HEK293 (cell line): ENCODE data around the gene CACNA2D3.

Experiments
- TCF7L2 ChIP-seq: IDR thresholded peaks from 2 replicates; pipeline ENCODE4 v1.6.1; 2011; ENCODE audit warnings: low read depth, mild to moderate bottlenecking, inconsistent platforms, low read length, moderate library complexity, borderline replicate concordance
- TRIM28 ChIP-seq: IDR thresholded peaks from 2 replicates; pipeline ENCODE4 v1.6.1; 2011; ENCODE audit warnings: low read length, control low read depth, borderline replicate concordance
- ZBTB21 ChIP-seq: fragments of 450-650 bp; formaldehyde crosslinking; IDR thresholded peaks from 2 replicates; pipeline ENCODE4 v1.5.1; 2017; ENCODE audit warnings: missing biosample characterization, missing genetic modification characterization
- ZNF174 ChIP-seq: fragments of 450-650 bp; formaldehyde crosslinking; IDR thresholded peaks from 2 replicates; pipeline ENCODE4 v1.5.0; 2017; ENCODE audit warnings: missing biosample characterization, mild to moderate bottlenecking, missing genetic modification characterization
- ZNF416 ChIP-seq: fragments of 450-650 bp; formaldehyde crosslinking; IDR thresholded peaks from 2 replicates; pipeline ENCODE4 v1.5.1; 2016; ENCODE audit warnings: missing biosample characterization, missing genetic modification characterization
- ZNF707 ChIP-seq: fragments of 450-650 bp; formaldehyde crosslinking; IDR thresholded peaks from 2 replicates; pipeline ENCODE4 v1.5.1; 2016; ENCODE audit warnings: missing biosample characterization, missing genetic modification characterization
- ZNF768 ChIP-seq: fragments of 450-650 bp; formaldehyde crosslinking; IDR thresholded peaks from 2 replicates; pipeline ENCODE4 v1.5.1; 2018; ENCODE audit warnings: missing biosample characterization, mild to moderate bottlenecking, missing genetic modification characterization
- ZNF777 ChIP-seq: fragments of 450-650 bp; formaldehyde crosslinking; IDR thresholded peaks from 2 replicates; pipeline ENCODE4 v1.5.1; 2017; ENCODE audit warnings: missing biosample characterization, missing genetic modification characterization, borderline replicate concordance
- TF ChIP-seq, protein P1 (sequence below): fragments of 450-650 bp; formaldehyde crosslinking; IDR thresholded peaks from 2 replicates; pipeline ENCODE4 v1.5.1; 2016; ENCODE audit warnings: missing biosample characterization, missing genetic modification characterization
- TF ChIP-seq, protein P2 (sequence below): fragments of 450-650 bp; formaldehyde crosslinking; conservative IDR thresholded peaks from 2 replicates; pipeline ENCODE4 v1.5.1; 2016; ENCODE audit warnings: low read depth, missing biosample characterization, missing genetic modification characterization
- TF ChIP-seq, protein P3 (sequence below): fragments of 450-650 bp; formaldehyde crosslinking; IDR thresholded peaks from 2 replicates; pipeline ENCODE4 v1.5.1; 2016; ENCODE audit warnings: missing biosample characterization, missing genetic modification characterization

DNA sequence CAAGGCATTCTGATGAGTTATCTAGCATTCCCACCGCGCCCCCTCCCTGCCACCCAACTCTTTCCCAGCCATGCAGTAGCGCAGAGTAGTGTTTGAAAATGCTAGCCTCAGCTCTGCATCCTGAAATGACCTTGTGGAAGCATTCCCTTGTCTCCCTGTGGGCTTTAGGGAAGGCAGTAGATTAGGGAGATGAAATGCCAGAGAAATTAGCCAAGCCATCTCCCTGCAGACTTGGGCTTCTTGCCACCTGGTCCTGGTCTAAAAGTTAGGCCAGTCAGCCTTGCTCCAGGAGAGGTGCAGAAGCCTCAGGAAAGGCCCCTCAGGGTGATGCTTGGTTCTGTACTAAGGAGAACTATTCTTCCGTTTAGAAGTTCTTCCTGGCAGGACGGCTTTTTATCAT, 231.2 kb downstream of the CACNA2D3 start:
- TF ChIP-seq, protein P1, sequence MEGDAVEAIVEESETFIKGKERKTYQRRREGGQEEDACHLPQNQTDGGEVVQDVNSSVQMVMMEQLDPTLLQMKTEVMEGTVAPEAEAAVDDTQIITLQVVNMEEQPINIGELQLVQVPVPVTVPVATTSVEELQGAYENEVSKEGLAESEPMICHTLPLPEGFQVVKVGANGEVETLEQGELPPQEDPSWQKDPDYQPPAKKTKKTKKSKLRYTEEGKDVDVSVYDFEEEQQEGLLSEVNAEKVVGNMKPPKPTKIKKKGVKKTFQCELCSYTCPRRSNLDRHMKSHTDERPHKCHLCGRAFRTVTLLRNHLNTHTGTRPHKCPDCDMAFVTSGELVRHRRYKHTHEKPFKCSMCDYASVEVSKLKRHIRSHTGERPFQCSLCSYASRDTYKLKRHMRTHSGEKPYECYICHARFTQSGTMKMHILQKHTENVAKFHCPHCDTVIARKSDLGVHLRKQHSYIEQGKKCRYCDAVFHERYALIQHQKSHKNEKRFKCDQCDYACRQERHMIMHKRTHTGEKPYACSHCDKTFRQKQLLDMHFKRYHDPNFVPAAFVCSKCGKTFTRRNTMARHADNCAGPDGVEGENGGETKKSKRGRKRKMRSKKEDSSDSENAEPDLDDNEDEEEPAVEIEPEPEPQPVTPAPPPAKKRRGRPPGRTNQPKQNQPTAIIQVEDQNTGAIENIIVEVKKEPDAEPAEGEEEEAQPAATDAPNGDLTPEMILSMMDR (tag by site-specific recombination): no peak
- TF ChIP-seq ZNF174 (tag by site-specific recombination) (no peak), ZBTB21 (tag by site-specific recombination) (no peak), ZNF777 (tag by site-specific recombination) (no peak), TCF7L2 (no peak), TRIM28 (no peak), ZNF416 (tag by site-specific recombination) (no peak), ZNF768 (tag by site-specific recombination) (no peak), ZNF707 (tag by site-specific recombination) (no peak)
- TF ChIP-seq, protein P2, sequence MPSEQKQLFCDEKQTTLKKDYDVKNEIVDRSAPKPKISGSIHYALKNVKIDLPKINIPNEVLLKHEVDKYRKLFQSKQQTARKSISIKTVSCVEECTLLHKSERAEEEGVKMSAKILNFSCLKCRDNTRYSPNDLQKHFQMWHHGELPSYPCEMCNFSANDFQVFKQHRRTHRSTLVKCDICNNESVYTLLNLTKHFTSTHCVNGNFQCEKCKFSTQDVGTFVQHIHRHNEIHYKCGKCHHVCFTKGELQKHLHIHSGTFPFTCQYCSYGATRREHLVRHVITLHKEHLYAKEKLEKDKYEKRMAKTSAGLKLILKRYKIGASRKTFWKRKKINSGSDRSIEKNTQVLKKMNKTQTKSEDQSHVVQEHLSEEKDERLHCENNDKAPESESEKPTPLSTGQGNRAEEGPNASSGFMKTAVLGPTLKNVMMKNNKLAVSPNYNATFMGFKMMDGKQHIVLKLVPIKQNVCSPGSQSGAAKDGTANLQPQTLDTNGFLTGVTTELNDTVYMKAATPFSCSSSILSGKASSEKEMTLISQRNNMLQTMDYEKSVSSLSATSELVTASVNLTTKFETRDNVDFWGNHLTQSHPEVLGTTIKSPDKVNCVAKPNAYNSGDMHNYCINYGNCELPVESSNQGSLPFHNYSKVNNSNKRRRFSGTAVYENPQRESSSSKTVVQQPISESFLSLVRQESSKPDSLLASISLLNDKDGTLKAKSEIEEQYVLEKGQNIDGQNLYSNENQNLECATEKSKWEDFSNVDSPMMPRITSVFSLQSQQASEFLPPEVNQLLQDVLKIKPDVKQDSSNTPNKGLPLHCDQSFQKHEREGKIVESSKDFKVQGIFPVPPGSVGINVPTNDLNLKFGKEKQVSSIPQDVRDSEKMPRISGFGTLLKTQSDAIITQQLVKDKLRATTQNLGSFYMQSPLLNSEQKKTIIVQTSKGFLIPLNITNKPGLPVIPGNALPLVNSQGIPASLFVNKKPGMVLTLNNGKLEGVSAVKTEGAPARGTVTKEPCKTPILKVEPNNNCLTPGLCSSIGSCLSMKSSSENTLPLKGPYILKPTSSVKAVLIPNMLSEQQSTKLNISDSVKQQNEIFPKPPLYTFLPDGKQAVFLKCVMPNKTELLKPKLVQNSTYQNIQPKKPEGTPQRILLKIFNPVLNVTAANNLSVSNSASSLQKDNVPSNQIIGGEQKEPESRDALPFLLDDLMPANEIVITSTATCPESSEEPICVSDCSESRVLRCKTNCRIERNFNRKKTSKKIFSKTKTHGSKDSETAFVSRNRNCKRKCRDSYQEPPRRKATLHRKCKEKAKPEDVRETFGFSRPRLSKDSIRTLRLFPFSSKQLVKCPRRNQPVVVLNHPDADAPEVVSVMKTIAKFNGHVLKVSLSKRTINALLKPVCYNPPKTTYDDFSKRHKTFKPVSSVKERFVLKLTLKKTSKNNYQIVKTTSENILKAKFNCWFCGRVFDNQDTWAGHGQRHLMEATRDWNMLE (tag by site-specific recombination): no peak
- TF ChIP-seq, protein P3, sequence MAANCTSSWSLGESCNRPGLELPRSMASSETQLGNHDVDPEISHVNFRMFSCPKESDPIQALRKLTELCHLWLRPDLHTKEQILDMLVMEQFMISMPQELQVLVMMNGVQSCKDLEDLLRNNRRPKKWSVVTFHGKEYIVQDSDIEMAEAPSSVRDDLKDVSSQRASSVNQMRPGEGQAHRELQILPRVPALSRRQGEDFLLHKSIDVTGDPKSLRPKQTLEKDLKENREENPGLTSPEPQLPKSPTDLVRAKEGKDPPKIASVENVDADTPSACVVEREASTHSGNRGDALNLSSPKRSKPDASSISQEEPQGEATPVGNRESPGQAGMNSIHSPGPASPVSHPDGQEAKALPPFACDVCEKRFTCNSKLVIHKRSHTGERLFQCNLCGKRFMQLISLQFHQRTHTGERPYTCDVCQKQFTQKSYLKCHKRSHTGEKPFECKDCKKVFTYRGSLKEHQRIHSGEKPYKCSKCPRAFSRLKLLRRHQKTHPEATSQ (tag by site-specific recombination): no peak
